Activated CD8-positive, alpha-beta memory T cell treated with anti-CD3 and anti-CD28 coated beads, Interleukin-2, amount 50 U/mL, for 4 hours (primary cell): ENCODE measurements around the gene CSN1S1.
"Not testable (repeated sequence)": the region's sequence is repeated elsewhere in the genome, so short reads cannot be mapped to it uniquely, and the experiment has no call there.

Source experiments
- DNase-seq: peaks from one replicate; pipeline ENCODE4 v3.0.0-alpha.2; 2020

CSN1S1 gene

GRCh38 chr4:69930768-69931167, at the start of gene CSN1S1:
Gene CSN1S1 (plus strand): TSS chr4:69931068. CDS start chr4:69932556, 1,488 bp downstream.
- no peak for DNase-seq

- no peak for DNase-seq
These were observed 49.6 kb upstream of the CSN1S1 start for GRCh38 chr4:69881173-69881773.

GRCh38 chr4:69882150-69882549, 48.7 kb upstream of the CSN1S1 start:
- no peak for DNase-seq

GRCh38 chr4:69888336-69888735, 42.5 kb upstream of the CSN1S1 start:
- DNase-seq = no peak

- no peak for DNase-seq
These were observed 36.7 kb upstream of the CSN1S1 start for GRCh38 chr4:69894186-69894585.

GRCh38 chr4:69894721-69895120, 36.1 kb upstream of the CSN1S1 start:
- DNase-seq = no peak

- no peak for DNase-seq
These were observed 34.2 kb upstream of the CSN1S1 start for GRCh38 chr4:69896530-69897116.

GRCh38 chr4:69907151-69907550, 23.7 kb upstream of the CSN1S1 start:
- no peak for DNase-seq

GRCh38 chr4:69909195-69909594, 21.7 kb upstream of the CSN1S1 start:
- DNase-seq = no peak

- DNase-seq = no peak
These were observed 20.7 kb upstream of the CSN1S1 start for GRCh38 chr4:69910016-69910782.

GRCh38 chr4:69920874-69921273, 10.0 kb upstream of the CSN1S1 start:
- DNase-seq = no peak

GRCh38 chr4:69923782-69924410, 7.0 kb upstream of the CSN1S1 start:
- not testable (repeated sequence) for DNase-seq

- DNase-seq = no peak
These were observed 3.3 kb downstream of the CSN1S1 start for GRCh38 chr4:69934150-69934549.

- no peak for DNase-seq
These were observed 5.7 kb downstream of the CSN1S1 start for GRCh38 chr4:69936566-69936965.

GRCh38 chr4:69951602-69952001, 20.7 kb downstream of the CSN1S1 start:
- DNase-seq = no peak

GRCh38 chr4:69957209-69957608, 26.3 kb downstream of the CSN1S1 start:
- no peak for DNase-seq

- no peak for DNase-seq
These were observed 34.8 kb downstream of the CSN1S1 start, which contains the start of gene CSN2 for GRCh38 chr4:69965628-69966027. Gene CSN2 (minus strand): TSS chr4:69965728. CDS start chr4:69960995, 4,733 bp downstream.

GRCh38 chr4:69970071-69970470, 39.2 kb downstream of the CSN1S1 start:
- DNase-seq = no peak

GRCh38 chr4:69974631-69975030, 43.8 kb downstream of the CSN1S1 start:
- DNase-seq = no peak

- no peak for DNase-seq
These were observed 46.7 kb downstream of the CSN1S1 start for GRCh38 chr4:69977582-69977981.

- DNase-seq = no peak
These were observed 53.2 kb downstream of the CSN1S1 start for GRCh38 chr4:69984030-69984443.

GRCh38 chr4:69986663-69987062, 55.8 kb downstream of the CSN1S1 start:
- DNase-seq = no peak

- no peak for DNase-seq
These were observed 60.1 kb downstream of the CSN1S1 start for GRCh38 chr4:69991016-69991415.

- no peak for DNase-seq
These were observed 63.9 kb downstream of the CSN1S1 start for GRCh38 chr4:69994782-69995181.
